Keratinocyte (primary cell): ENCODE measurements around the gene SLC30A3.

Experiments used
- EZH2 ChIP-seq: IDR thresholded peaks from one replicate; pipeline ENCODE4 v1.6.1; 2012; ENCODE audit warnings: inconsistent platforms, mild to moderate bottlenecking, low read length, moderate library complexity
- TF ChIP-seq, protein P1 (sequence below), 3 experiments: IDR thresholded peaks in 1 of 3; conservative IDR thresholded peaks in 1 of 3; optimal IDR thresholded peaks in 1 of 3; 2 replicates in 2 of 3; 3 replicates in 1 of 3; pipeline versions ENCODE3 to v1.5.1; 2011; ENCODE audit warnings: low read length in 3 of 3, mild to moderate bottlenecking in 3 of 3, moderate library complexity in 2 of 3, control low read depth in 1 of 3, inconsistent platforms in 1 of 3; ENCODE audit not compliant: insufficient read depth in 2 of 3; ENCODE audit errors: extremely low read depth in 1 of 3

- TF ChIP-seq EZH2 = no peak
- TF ChIP-seq, protein P1, sequence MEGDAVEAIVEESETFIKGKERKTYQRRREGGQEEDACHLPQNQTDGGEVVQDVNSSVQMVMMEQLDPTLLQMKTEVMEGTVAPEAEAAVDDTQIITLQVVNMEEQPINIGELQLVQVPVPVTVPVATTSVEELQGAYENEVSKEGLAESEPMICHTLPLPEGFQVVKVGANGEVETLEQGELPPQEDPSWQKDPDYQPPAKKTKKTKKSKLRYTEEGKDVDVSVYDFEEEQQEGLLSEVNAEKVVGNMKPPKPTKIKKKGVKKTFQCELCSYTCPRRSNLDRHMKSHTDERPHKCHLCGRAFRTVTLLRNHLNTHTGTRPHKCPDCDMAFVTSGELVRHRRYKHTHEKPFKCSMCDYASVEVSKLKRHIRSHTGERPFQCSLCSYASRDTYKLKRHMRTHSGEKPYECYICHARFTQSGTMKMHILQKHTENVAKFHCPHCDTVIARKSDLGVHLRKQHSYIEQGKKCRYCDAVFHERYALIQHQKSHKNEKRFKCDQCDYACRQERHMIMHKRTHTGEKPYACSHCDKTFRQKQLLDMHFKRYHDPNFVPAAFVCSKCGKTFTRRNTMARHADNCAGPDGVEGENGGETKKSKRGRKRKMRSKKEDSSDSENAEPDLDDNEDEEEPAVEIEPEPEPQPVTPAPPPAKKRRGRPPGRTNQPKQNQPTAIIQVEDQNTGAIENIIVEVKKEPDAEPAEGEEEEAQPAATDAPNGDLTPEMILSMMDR (optimal IDR thresholded peaks at IDR 0.05 in 1 of 3, IDR thresholded peaks at IDR 0.05 in 1 of 3, conservative IDR thresholded peaks at IDR 0.05 in 1 of 3; ENCODE audit: extremely low read depth in 1 of 3, insufficient read depth in 2 of 3, low read length in 3 of 3) = no peak
Observed at GRCh38 chr2:27249159-27249890, 13.5 kb downstream of the SLC30A3 start.
